ENCODE measurements around the gene PIK3R1.

DNA sequence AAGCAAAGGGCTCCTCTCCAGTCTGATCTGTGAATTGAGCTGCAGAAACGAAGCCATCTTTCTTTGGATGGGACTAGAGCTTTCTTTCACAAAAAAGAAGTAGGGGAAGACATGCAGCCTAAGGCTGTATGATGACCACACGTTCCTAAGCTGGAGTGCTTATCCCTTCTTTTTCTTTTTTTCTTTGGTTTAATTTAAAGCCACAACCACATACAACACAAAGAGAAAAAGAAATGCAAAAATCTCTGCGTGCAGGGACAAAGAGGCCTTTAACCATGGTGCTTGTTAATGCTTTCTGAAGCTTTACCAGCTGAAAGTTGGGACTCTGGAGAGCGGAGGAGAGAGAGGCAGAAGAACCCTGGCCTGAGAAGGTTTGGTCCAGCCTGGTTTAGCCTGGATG is 82.1 kb downstream of the PIK3R1 start:
- TF ChIP-seq, protein P1, sequence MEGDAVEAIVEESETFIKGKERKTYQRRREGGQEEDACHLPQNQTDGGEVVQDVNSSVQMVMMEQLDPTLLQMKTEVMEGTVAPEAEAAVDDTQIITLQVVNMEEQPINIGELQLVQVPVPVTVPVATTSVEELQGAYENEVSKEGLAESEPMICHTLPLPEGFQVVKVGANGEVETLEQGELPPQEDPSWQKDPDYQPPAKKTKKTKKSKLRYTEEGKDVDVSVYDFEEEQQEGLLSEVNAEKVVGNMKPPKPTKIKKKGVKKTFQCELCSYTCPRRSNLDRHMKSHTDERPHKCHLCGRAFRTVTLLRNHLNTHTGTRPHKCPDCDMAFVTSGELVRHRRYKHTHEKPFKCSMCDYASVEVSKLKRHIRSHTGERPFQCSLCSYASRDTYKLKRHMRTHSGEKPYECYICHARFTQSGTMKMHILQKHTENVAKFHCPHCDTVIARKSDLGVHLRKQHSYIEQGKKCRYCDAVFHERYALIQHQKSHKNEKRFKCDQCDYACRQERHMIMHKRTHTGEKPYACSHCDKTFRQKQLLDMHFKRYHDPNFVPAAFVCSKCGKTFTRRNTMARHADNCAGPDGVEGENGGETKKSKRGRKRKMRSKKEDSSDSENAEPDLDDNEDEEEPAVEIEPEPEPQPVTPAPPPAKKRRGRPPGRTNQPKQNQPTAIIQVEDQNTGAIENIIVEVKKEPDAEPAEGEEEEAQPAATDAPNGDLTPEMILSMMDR (optimal IDR thresholded peaks at IDR 0.05 in 1 of 3, IDR thresholded peaks at IDR 0.05 in 1 of 3, conservative IDR thresholded peaks at IDR 0.05 in 1 of 3; ENCODE audit: extremely low read depth in 1 of 3, insufficient read depth in 2 of 3, low read length in 3 of 3): no peak
- TF ChIP-seq EZH2 (IDR thresholded peaks at IDR 0.05; ENCODE audit: low read length): no peak

Measured in keratinocyte (primary cell).